Stimulated activated naive B cell treated with anti-CD40 and anti-IgM and Interleukin-4, amounts not matched to agents 10 μg/mL and 1 μg/mL and 100 μg/mL, for 72 hours (primary cell): ENCODE measurements around the gene ARSK.

Source experiments
- ATAC-seq, 2 donors: fragments of 150-1000 bp; cut with Tn5 transposase; replicated peaks; 2 replicates each; pipeline ENCODE4 v1.10.0; 2021; ENCODE audit warnings: moderate library complexity in 1 of 2
- DNase-seq: peaks from one replicate; pipeline ENCODE4 v3.0.0; 2021
- H3K27ac Mint-ChIP-seq: one replicate; pipeline ENCODE4 v1.8.0; 2022; ENCODE audit warnings: mild to moderate bottlenecking, mixed read lengths
- H3K27me3 Mint-ChIP-seq, 2 donors: one replicate each; pipeline ENCODE4 v1.8.0; 2022; ENCODE audit warnings: mixed read lengths in 2 of 2
- H3K36me3 Mint-ChIP-seq, 2 donors: one replicate each; pipeline ENCODE4 v1.8.0; 2022; ENCODE audit warnings: mixed read lengths in 2 of 2, mild to moderate bottlenecking in 1 of 2
- H3K4me1 Mint-ChIP-seq, 2 donors: one replicate each; pipeline ENCODE4 v1.8.0; 2022; ENCODE audit warnings: mixed read lengths in 2 of 2, mild to moderate bottlenecking in 1 of 2
- H3K4me3 Mint-ChIP-seq, 2 donors: one replicate each; pipeline ENCODE4 v1.8.0; 2022; ENCODE audit warnings: mild to moderate bottlenecking in 2 of 2, mixed read lengths in 2 of 2, moderate library complexity in 1 of 2
- H3K9me3 Mint-ChIP-seq, 2 donors: one replicate each; pipeline ENCODE4 v1.8.0; 2022; ENCODE audit warnings: mixed read lengths in 2 of 2, mild to moderate bottlenecking in 1 of 2

The ARSK gene

DNA sequence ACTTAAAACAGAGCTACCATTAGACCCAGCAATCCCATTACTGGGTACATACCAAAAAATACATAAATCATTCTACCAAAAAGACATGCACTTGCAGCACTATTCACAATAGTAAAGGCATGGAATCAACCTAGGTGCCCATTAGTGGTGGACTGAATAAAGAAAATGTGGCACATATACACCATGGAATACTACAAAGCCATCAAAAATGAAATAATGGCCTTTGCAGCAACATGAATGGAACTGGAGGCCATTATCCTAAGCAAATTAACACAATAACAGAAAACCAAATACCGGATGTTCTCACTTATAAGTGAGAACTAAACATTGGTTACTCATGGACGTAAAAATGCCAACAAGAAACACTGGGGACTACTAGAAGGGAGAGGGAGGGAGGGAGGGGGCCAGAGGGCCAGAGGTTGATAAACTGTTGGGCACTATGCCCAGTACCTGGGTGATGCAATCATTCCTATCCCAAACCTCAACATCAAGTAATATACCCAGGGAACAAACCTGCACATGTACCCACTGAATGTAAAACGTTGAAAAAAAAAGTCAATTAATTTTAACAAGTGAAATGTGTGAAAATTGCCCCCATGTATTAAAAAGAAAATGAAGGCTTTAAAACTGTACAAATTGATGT, 40.5 kb downstream of the ARSK start:
- Mint-ChIP-seq H3K4me3 (no peak overlapping the region), H3K36me3 (peaks cover 3 to 6% of the 10 kb centered on the region in 2 donors), H3K27me3 (no peaks in the 10 kb centered on the region), H3K27ac (no peak overlapping the region), H3K9me3 (no peaks in the 10 kb centered on the region), H3K4me1 (peaks cover 0 to under 1% of the 10 kb centered on the region in 2 donors)
- DNase-seq (no peak), ATAC-seq (no peak)

DNA sequence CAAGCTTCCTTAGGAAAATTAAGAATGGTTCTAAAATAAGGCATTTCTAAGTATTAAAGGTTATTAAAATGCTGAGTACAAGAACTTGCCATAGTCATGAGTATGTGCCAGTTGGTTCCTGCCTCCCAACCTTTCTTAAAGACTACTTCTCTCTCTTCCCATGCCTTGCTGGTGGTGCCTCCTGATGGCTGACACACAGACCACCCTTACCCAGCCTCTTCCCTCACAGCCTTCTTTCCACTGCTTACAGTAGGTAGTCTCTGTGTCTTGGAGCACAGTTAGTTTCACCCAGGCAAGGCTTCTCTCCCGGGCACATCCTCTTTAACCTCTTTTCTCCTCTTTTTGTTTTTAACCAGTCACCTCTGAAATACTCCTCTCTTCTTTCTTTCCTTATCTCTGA, 44.4 kb downstream of the ARSK start:
- H3K4me3 Mint-ChIP-seq = no peak overlapping the region

DNA sequence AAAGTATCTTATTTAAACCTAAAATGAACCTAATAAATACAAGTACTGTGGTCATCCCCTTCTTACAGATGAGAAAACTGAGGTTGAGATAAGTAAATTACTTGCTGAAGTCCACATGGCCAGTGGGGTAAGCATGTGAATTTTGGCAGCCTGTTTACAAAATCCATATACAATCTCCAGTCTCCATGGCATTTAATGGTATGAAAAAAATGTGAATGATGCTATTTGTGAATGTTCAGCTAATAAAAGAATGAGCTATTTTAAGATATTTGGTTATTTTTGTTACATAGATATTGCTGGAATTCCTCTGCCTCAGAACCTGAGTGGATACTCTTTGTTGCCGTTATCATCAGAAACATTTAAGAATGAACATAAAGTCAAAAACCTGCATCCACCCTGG, 45.7 kb downstream of the ARSK start:
- DNase-seq = no peak
- Mint-ChIP-seq H3K27me3 (no peaks in the 10 kb centered on the region), H3K4me1 (no peaks in the 10 kb centered on the region), H3K4me3 (no peak overlapping the region), H3K9me3 (no peaks in the 10 kb centered on the region), H3K36me3 (peaks cover 7 to 15% of the 10 kb centered on the region in 2 donors), H3K27ac (no peak overlapping the region)
- ATAC-seq = no peak

More for the DNA sequence above, 44.4 kb downstream of the ARSK start:
- no peaks in the 10 kb centered on the region for H3K9me3 Mint-ChIP-seq
- no peaks in the 10 kb centered on the region for H3K27me3 Mint-ChIP-seq
- DNase-seq (no peak), ATAC-seq (no peak)
- no peaks in the 10 kb centered on the region for H3K4me1 Mint-ChIP-seq
- H3K27ac Mint-ChIP-seq = no peak overlapping the region
- peaks cover 4 to 6% of the 10 kb centered on the region in 2 donors for H3K36me3 Mint-ChIP-seq

DNA sequence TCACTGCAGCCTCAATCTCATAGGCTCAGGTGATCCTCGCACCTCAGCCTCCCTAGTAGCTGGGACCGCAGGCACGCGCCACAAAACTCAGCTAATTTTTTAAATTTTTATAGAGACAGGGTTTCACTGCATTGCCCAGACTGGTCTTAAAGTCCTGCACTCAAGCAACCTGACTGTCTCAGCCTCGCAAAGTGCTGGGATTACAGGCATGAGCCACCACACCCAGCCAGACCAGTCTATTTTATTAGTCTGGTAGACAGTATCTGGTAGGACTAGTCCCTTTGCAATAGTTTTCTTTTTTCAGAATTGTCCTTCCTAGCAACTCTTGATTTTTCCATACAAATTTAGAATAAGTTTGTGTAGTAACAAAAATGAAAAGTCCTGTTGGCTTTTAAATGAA, 50.9 kb downstream of the ARSK start:
- no peaks in the 10 kb centered on the region for H3K9me3 Mint-ChIP-seq
- no peak overlapping the region for H3K4me3 Mint-ChIP-seq
- ATAC-seq = no peak
- H3K27ac Mint-ChIP-seq = no peak overlapping the region
- no peak for DNase-seq
- H3K4me1 Mint-ChIP-seq = no peaks in the 10 kb centered on the region
- no peaks in the 10 kb centered on the region for H3K27me3 Mint-ChIP-seq
- H3K36me3 Mint-ChIP-seq = peaks cover 8 to 16% of the 10 kb centered on the region in 2 donors

DNA sequence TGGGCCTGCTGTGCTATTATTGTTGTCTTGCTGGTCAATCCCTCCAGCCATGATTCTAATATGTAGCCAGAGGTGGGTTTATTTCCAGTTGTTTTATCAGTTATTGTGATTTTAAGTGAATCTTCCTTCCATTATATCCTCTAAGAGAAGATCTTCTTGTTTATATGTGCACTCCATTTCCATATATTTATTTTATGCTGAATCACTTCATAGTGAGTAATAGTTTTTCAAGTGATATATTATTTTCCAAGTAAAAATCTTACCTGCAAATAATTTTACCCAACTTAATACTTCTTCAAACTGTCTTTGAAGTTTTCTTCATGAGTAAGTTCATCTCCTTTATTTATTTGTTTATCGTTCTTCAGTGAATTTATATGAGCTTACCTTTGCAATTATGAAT, 51.5 kb downstream of the ARSK start:
- no peak for DNase-seq
- H3K9me3 Mint-ChIP-seq = no peaks in the 10 kb centered on the region

DNA sequence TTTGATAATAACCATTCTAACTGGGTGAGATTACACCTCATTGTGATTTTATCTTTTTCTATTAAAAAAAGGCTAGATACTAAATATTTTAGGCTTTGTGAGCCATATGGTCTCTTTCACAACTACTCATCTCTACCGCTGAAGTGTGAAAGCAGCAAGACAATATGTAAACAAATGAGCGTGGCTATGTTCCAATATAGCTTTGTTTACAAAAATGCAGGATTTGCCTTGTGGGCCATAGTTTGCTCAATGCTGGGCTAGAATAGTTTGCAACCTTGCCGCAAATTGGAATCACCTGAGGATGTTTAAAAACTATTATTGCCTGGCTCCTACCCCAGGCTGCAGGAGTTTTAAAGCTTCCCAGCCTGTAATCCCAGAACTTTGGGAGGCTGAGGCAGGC, 54.8 kb downstream of the ARSK start:
- Mint-ChIP-seq H3K27me3 (no peaks in the 10 kb centered on the region), H3K27ac (no peak overlapping the region), H3K36me3 (peaks cover 19% of the 10 kb centered on the region in 2 donors), H3K4me3 (no peak overlapping the region), H3K9me3 (peaks cover 6 to 7% of the 10 kb centered on the region in 2 donors), H3K4me1 (peaks cover 0 to 6% of the 10 kb centered on the region in 2 donors)
- ATAC-seq (no peak), DNase-seq (no peak)

More for the DNA sequence above, 51.5 kb downstream of the ARSK start:
- H3K4me1 Mint-ChIP-seq = no peaks in the 10 kb centered on the region
- no peak overlapping the region for H3K27ac Mint-ChIP-seq
- ATAC-seq = no peak
- no peak overlapping the region for H3K4me3 Mint-ChIP-seq
- no peaks in the 10 kb centered on the region for H3K27me3 Mint-ChIP-seq
- H3K36me3 Mint-ChIP-seq = peaks cover 8 to 16% of the 10 kb centered on the region in 2 donors

DNA sequence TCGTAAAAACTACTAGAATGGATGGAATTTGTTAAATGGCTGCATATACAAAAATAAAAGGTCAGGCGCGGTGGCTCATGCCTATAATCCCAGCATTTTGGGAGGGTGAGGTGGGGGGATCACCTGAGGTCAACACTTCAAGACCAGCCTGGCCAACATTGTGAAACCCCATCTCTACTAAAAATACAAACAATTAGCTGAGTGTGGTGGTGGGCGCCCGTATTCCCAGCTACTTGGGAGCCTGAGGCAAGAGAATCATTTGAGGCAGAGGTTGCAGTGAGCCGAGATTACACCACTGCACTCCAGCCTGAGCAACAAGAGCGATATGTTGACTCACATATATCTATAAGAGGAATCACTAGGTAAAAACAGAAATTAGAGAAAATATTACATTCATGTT, 55.6 kb downstream of the ARSK start:
- no peak overlapping the region for H3K4me3 Mint-ChIP-seq
- ATAC-seq = no peak
- no peak overlapping the region for H3K27ac Mint-ChIP-seq
- peaks cover 3 to 13% of the 10 kb centered on the region in 2 donors for H3K4me1 Mint-ChIP-seq
- no peaks in the 10 kb centered on the region for H3K27me3 Mint-ChIP-seq
- H3K9me3 Mint-ChIP-seq = peaks cover 7 to 8% of the 10 kb centered on the region in 2 donors
- H3K36me3 Mint-ChIP-seq = peaks cover 15 to 16% of the 10 kb centered on the region in 2 donors
- DNase-seq = no peak

DNA sequence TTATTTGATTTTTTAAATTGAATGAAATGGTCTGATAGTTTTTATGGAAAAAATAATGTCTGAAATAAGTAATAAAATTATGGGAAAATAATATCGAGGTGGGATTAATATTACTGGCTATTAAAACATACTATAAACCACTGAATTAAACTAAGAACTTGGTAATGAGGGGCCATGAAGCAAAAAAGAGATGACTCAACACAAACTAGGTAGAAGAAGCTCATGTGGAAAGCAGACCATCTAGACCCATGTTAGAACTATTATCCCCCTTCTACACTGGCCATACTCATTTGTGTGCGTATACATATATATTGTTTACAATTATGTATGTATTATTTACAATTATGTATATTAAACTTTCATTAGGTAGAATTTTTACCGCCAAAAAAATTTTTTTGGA, 56.5 kb downstream of the ARSK start:
- Mint-ChIP-seq H3K36me3 (peaks cover 13 to 15% of the 10 kb centered on the region in 2 donors), H3K4me3 (no peak overlapping the region)

DNA sequence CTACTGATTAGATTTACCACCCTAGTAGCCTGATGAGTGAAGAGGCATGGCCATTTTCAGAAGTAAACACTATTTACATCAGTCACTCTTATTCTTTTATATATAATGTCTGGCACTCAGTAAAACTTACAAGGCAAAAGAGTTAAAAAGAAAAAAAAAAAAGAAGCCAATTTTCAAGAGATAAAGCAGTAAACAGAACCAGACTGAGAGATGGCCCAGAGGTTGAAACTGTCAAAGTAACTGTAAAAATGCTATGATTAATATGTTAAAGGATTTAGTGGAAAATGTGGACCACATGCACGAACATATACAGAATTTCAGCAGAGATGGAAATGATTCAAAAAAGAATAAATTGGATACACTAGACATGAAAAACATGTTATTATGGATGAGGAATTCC, 58.6 kb downstream of the ARSK start:
- Mint-ChIP-seq H3K4me3 (no peak overlapping the region), H3K27ac (no peak overlapping the region), H3K36me3 (peaks cover 13 to 15% of the 10 kb centered on the region in 2 donors), H3K4me1 (peaks cover 3 to 13% of the 10 kb centered on the region in 2 donors), H3K27me3 (peaks cover 0 to 5% of the 10 kb centered on the region in 2 donors), H3K9me3 (peaks cover 7 to 8% of the 10 kb centered on the region in 2 donors)
- DNase-seq = no peak
- no peak for ATAC-seq

More for the DNA sequence above, 56.5 kb downstream of the ARSK start:
- ATAC-seq (no peak), DNase-seq (no peak)
- Mint-ChIP-seq H3K9me3 (peaks cover 7 to 8% of the 10 kb centered on the region in 2 donors), H3K27ac (no peak overlapping the region), H3K4me1 (peaks cover 3 to 13% of the 10 kb centered on the region in 2 donors), H3K27me3 (no peaks in the 10 kb centered on the region)

DNA sequence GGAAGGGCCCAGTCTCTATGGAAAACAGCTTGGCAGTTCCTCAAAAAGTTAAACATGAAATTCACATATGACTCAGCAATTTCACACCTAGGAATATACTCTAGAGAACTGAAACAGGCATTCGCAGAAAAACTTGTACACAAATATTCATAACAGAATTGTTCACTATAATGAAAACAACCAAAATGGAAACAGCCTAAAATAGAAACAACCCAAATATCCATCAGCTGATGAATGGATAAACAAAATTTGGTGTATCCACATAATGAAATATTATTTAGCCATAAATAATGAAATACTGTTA, 60.2 kb downstream of the ARSK start:
- DNase-seq (no peak), ATAC-seq (peak; percentile 50 to 57)
- peaks cover 0 to 9% of the 10 kb centered on the region in 2 donors for H3K27me3 Mint-ChIP-seq
- peaks cover 7 to 8% of the 10 kb centered on the region in 2 donors for H3K9me3 Mint-ChIP-seq
- no peak overlapping the region for H3K27ac Mint-ChIP-seq
- peaks cover 6 to 23% of the 10 kb centered on the region in 2 donors for H3K4me1 Mint-ChIP-seq
- no peak overlapping the region for H3K4me3 Mint-ChIP-seq
- peaks cover 13 to 15% of the 10 kb centered on the region in 2 donors for H3K36me3 Mint-ChIP-seq

DNA sequence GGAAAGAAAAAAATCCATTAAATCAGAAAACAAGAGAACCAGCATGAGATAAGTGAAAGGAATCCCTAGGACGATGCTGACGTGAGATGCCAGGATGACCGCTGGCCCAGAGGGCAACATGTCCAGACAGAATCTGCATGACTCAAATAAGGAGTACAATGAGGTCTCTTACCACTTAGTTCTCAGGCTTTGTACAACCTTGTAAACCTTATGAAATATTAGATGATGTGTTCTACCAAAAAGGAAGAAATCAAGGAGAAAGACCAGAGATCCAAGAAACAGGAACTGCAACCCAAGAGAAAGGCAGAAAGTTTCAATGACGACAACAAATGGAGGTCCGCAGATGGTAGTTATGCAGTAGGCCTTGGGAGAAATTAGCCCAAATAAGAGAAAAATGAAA, 62.2 kb downstream of the ARSK start:
- H3K4me3 Mint-ChIP-seq = no peak overlapping the region

DNA sequence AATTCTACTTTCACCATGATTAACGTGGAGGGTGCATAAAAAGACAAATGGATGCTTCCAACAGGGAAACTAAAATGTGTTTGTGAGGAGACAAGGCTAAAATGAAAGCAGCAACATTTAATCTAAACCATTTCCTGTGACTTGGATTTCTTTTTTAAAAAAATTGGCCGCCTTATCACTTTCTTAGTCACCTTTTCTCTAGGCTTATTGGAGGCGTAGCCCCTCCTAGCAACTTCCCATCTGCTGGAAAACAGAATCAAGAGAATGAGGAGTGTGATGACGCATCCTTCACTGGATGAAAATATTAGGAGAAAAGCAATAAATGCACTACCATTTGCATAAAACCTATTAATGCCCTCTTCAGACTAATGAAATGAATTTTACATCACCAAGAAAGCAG, 64.2 kb downstream of the ARSK start:
- Mint-ChIP-seq H3K4me1 (peaks cover 16 to 35% of the 10 kb centered on the region in 2 donors), H3K4me3 (peak overlapping the region in 1 of 2 donors; percentile 80), H3K27me3 (peaks cover 0 to 9% of the 10 kb centered on the region in 2 donors), H3K36me3 (no peaks in the 10 kb centered on the region), H3K9me3 (peaks cover 0 to 2% of the 10 kb centered on the region in 2 donors), H3K27ac (no peak overlapping the region)
- DNase-seq (no peak), ATAC-seq (no peak)

More for the DNA sequence above, 62.2 kb downstream of the ARSK start:
- Mint-ChIP-seq H3K9me3 (peaks cover 7 to 8% of the 10 kb centered on the region in 2 donors), H3K27ac (no peak overlapping the region), H3K36me3 (peaks cover 13 to 15% of the 10 kb centered on the region in 2 donors), H3K27me3 (peaks cover 0 to 9% of the 10 kb centered on the region in 2 donors), H3K4me1 (peaks cover 10 to 33% of the 10 kb centered on the region in 2 donors)
- no peak for ATAC-seq
- DNase-seq = no peak

DNA sequence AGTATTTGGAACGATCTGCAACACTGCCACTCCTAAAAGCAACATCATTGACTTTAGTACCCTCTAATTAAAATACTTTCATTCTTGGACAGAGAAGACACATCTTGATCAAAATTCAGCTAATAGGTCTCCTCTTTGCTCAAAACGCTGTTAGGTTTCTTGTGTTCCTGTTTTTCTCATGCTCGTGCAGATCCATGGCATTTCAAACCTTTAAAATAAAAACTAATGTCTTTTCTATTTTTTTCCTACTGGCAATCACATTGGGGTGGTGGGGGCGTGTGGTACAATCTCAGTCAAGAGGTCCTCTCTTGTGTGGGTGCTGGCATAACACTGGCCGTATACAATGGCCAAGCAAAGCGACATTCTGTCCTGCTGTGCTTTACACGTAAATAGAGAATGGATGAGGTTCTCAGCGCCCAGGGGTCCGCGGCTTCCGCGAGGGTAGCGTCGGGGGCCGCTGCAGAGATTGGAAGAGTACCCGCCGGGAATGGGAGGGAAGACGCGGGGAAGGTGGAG, 64.7 kb downstream of the ARSK start:
- peak in 1 of 2 donors; percentile 12 for ATAC-seq
- Mint-ChIP-seq H3K27ac (peak overlapping the region; percentile 0), H3K9me3 (peaks cover 0 to 2% of the 10 kb centered on the region in 2 donors), H3K4me1 (peaks cover 16 to 35% of the 10 kb centered on the region in 2 donors), H3K4me3 (peak overlapping the region; percentile 80), H3K36me3 (no peaks in the 10 kb centered on the region), H3K27me3 (peaks cover 0 to 9% of the 10 kb centered on the region in 2 donors)
- DNase-seq = no peak

DNA sequence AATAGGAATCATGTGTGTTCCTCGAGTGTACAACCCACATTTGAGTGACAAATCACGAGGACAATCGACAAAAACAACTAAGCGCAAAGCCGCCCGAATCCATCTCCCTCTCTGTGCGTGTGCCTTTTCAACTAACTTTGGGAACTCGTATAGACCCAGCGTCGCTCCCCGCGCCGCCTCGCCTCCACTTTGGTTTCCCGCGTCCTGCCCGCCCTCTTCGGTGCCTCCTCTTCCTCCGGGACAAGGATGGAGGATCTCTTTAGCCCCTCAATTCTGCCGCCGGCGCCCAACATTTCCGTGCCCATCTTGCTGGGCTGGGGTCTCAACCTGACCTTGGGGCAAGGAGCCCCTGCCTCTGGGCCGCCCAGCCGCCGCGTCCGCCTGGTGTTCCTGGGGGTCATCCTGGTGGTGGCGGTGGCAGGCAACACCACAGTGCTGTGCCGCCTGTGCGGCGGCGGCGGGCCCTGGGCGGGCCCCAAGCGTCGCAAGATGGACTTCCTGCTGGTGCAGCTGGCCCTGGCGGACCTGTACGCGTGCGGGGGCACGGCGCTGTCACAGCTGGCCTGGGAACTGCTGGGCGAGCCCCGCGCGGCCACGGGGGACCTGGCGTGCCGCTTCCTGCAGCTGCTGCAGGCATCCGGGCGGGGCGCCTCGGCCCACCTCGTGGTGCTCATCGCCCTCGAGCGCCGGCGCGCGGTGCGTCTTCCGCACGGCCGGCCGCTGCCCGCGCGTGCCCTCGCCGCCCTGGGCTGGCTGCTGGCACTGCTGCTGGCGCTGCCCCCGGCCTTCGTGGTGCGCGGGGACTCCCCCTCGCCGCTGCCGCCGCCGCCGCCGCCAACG, 65.3 kb downstream of the ARSK start, which contains the start of gene GPR150:
Gene GPR150 (plus strand): TSS at position 58 of the 840 bp plus-strand sequence. CDS start 189 bp downstream, at position 247.
- peaks cover 0 to 9% of the 10 kb centered on the region in 2 donors for H3K27me3 Mint-ChIP-seq
- ATAC-seq (peak; percentile 80 to 83), DNase-seq (peak; percentile 67)
- peak within 1 kb of the TSS; percentile 26 for H3K27ac Mint-ChIP-seq
- no peaks in the 10 kb centered on the region for H3K36me3 Mint-ChIP-seq
- H3K4me1 Mint-ChIP-seq = peaks cover 13 to 28% of the 10 kb centered on the region in 2 donors
- peak within 1 kb of the TSS; percentile 80 to 82 for H3K4me3 Mint-ChIP-seq
- H3K9me3 Mint-ChIP-seq = no peaks in the 10 kb centered on the region
